ENCODE data around the gene GJA4.

GRCh38 chr1:34829250-34829649 lies 36.5 kb downstream of the GJA4 start:
- TF ChIP-seq, protein P1, sequence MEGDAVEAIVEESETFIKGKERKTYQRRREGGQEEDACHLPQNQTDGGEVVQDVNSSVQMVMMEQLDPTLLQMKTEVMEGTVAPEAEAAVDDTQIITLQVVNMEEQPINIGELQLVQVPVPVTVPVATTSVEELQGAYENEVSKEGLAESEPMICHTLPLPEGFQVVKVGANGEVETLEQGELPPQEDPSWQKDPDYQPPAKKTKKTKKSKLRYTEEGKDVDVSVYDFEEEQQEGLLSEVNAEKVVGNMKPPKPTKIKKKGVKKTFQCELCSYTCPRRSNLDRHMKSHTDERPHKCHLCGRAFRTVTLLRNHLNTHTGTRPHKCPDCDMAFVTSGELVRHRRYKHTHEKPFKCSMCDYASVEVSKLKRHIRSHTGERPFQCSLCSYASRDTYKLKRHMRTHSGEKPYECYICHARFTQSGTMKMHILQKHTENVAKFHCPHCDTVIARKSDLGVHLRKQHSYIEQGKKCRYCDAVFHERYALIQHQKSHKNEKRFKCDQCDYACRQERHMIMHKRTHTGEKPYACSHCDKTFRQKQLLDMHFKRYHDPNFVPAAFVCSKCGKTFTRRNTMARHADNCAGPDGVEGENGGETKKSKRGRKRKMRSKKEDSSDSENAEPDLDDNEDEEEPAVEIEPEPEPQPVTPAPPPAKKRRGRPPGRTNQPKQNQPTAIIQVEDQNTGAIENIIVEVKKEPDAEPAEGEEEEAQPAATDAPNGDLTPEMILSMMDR (IDR thresholded peaks at IDR 0.05) = no peak
- no peak for TF ChIP-seq POLR2A (IDR thresholded peaks at IDR 0.05)
